ENCODE data around the gene FGR. TPM values are rescaled to one million over a fixed set of nuclear protein-coding genes. Genes with fewer than 3 reads are reported as not detected.

FGR gene
- total and polyA plus RNA-seq, 2 of the 13 experiments (the other 11 are each of a cell fraction or from before 2014, with no cell fraction given): not detected

DNA sequence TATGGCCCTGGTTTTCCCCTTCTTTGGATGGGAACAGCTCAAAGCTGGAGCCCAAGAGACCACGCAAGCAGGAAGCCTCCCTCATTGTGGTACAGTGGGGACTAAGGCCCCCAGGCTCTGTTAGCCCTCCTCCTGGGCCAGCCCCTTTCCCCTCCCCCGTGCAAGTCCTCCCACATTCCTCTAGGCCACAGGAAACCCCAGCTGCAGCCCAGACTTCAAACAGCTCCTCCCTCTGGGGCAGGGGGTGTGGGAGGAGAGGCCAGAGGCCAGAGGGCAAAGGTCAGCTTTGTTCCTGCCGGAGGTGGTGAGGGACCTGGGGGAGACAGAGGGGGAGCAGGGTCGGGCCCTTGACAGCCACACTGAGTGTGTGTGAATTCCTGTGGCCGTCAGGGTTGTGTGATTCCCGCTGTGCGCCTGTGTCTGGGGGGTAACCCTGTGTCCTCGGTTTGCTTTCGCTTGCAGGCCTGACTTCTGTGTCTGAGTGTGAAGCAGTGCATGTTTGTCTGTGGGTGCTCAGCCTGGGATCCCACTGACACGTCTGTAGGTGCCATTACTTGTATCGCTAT lies 27.7 kb downstream of the FGR start (continued):
- TF ChIP-seq ZNF512B (CRISPR knock-in tag; IDR thresholded peaks at IDR 0.05; ENCODE audit: borderline replicate concordance) (no peak), E2F1 (CRISPR knock-in tag; IDR thresholded peaks at IDR 0.05) (no peak; the same call in 1 of the 2 replicates), KLF16 (CRISPR knock-in tag; IDR thresholded peaks at IDR 0.05) (peak in 1 of 2 experiments; percentile 65; a peak in 2 of 4 replicates), SP5 (CRISPR knock-in tag; IDR thresholded peaks at IDR 0.05; ENCODE audit: borderline replicate concordance, low read depth) (peak; percentile 100), ZBTB4 (CRISPR knock-in tag; IDR thresholded peaks at IDR 0.05; ENCODE audit: borderline replicate concordance) (peak; percentile 72; the same call in 1 of the 2 replicates), NONO (IDR thresholded peaks at IDR 0.05) (no peak), NONO (CRISPR knock-in tag; conservative IDR thresholded peaks at IDR 0.05) (peak; percentile 88), TCF7L2 (IDR thresholded peaks at IDR 0.05; ENCODE audit: low read depth, low read length) (peak; percentile 87), IRF2 (CRISPR knock-in tag; IDR thresholded peaks at IDR 0.05) (peak; percentile 93), ZNF451 (CRISPR knock-in tag; IDR thresholded peaks at IDR 0.05) (no peak; the same call in 1 of the 2 replicates), PHF5A (CRISPR knock-in tag; IDR thresholded peaks at IDR 0.05; ENCODE audit: low read depth, unreplicated experiment) (no peak), IRX3 (CRISPR knock-in tag; IDR thresholded peaks at IDR 0.05; ENCODE audit: borderline replicate concordance, low read depth) (no peak), SETDB1 (CRISPR knock-in tag; IDR thresholded peaks at IDR 0.05; ENCODE audit: borderline replicate concordance) (no peak), ZBTB38 (CRISPR knock-in tag; IDR thresholded peaks at IDR 0.05) (peak; percentile 37; the same call in 1 of the 2 replicates), RCOR2 (CRISPR knock-in tag; IDR thresholded peaks at IDR 0.05) (peak; percentile 79; the same call in 1 of the 2 replicates), ZNF556 (CRISPR knock-in tag; IDR thresholded peaks at IDR 0.05; ENCODE audit: borderline replicate concordance) (peak; percentile 90; the same call in 1 of the 2 replicates), GATAD2A (CRISPR knock-in tag; IDR thresholded peaks at IDR 0.05) (peak; percentile 95), SALL1 (CRISPR knock-in tag; IDR thresholded peaks at IDR 0.05) (peak; percentile 96), ZNF792 (CRISPR knock-in tag; IDR thresholded peaks at IDR 0.05) (0 out of 2 replicates have a peak, but pooled peaks have one; percentile 44)
